Central memory CD8-positive, alpha-beta T cell (primary cell): Measurements from ENCODE around the gene GDPD5.
A peak's percentile ranks its signal among the peaks of the same experiment; 100 is the strongest.
"Not testable (repeated sequence)": the region's sequence is repeated elsewhere in the genome, so short reads cannot be mapped to it uniquely, and the experiment has no call there.

Experiments used
- ATAC-seq: fragments of 150-1000 bp; cut with Tn5 transposase; replicated peaks from 2 replicates; pipeline ENCODE4 v1.10.0; 2022; ENCODE audit warnings: mild to moderate bottlenecking, moderate FRiP score, moderate number of reproducible peaks; ENCODE audit not compliant: poor library complexity, severe bottlenecking; ENCODE audit errors: extremely low read depth
- DNase-seq, 2 donors: peaks; one replicate each; pipeline ENCODE4 v3.0.0; 2021; ENCODE audit warnings: low spot score in 2 of 2
- H3K27ac Mint-ChIP-seq: one replicate; pipeline ENCODE4 v1.8.0; 2022; ENCODE audit warnings: low read depth, mild to moderate bottlenecking, moderate library complexity, mixed read lengths
- H3K27me3 Mint-ChIP-seq: one replicate; pipeline ENCODE4 v1.8.0; 2022; ENCODE audit warnings: mixed read lengths
- H3K36me3 Mint-ChIP-seq: one replicate; pipeline ENCODE4 v1.8.0; 2022; ENCODE audit warnings: mild to moderate bottlenecking, moderate library complexity, mixed read lengths; ENCODE audit not compliant: insufficient read depth
- H3K4me1 Mint-ChIP-seq: one replicate; pipeline ENCODE4 v1.8.0; 2022; ENCODE audit warnings: mixed read lengths
- H3K4me3 Mint-ChIP-seq: one replicate; pipeline ENCODE4 v1.8.0; 2022; ENCODE audit warnings: mild to moderate bottlenecking, moderate library complexity, mixed read lengths
- H3K9me3 Mint-ChIP-seq: one replicate; pipeline ENCODE4 v1.8.0; 2022; ENCODE audit warnings: mixed read lengths

GDPD5 gene

GRCh38 chr11:75421035-75421602, 104.6 kb downstream of the GDPD5 start:
- H3K9me3 Mint-ChIP-seq: no peaks in the 10 kb centered on the region
- no peak overlapping the region for H3K4me3 Mint-ChIP-seq
- peaks cover 7% of the 10 kb centered on the region for H3K36me3 Mint-ChIP-seq
- DNase-seq (no peak), ATAC-seq (no peak)
- no peaks in the 10 kb centered on the region for H3K4me1 Mint-ChIP-seq
- no peak overlapping the region for H3K27ac Mint-ChIP-seq
- H3K27me3 Mint-ChIP-seq: no peaks in the 10 kb centered on the region

GRCh38 chr11:75420224-75421034, 105.3 kb downstream of the GDPD5 start:
- Mint-ChIP-seq H3K4me1 (no peaks in the 10 kb centered on the region), H3K4me3 (no peak overlapping the region), H3K36me3 (peaks cover 7% of the 10 kb centered on the region), H3K9me3 (no peaks in the 10 kb centered on the region), H3K27me3 (no peaks in the 10 kb centered on the region), H3K27ac (no peak overlapping the region)
- no peak for ATAC-seq
- DNase-seq: no peak

- Mint-ChIP-seq H3K27me3 (no peaks in the 10 kb centered on the region), H3K27ac (no peak overlapping the region), H3K4me3 (no peak overlapping the region), H3K4me1 (peaks cover 6% of the 10 kb centered on the region), H3K36me3 (peaks cover 19% of the 10 kb centered on the region), H3K9me3 (no peaks in the 10 kb centered on the region)
- no peak for ATAC-seq
- DNase-seq: no peak
Observed at GRCh38 chr11:75413864-75414263, 111.9 kb downstream of the GDPD5 start.

- not testable (repeated sequence) for DNase-seq, H3K27me3 Mint-ChIP-seq, ATAC-seq, H3K4me1 Mint-ChIP-seq, H3K27ac Mint-ChIP-seq, H3K4me3 Mint-ChIP-seq, H3K9me3 Mint-ChIP-seq
- peaks cover 22% of the 10 kb centered on the region for H3K36me3 Mint-ChIP-seq
Observed at GRCh38 chr11:75413146-75413545, 112.6 kb downstream of the GDPD5 start.

- not testable (repeated sequence) for ATAC-seq, H3K27ac Mint-ChIP-seq, H3K9me3 Mint-ChIP-seq, H3K4me3 Mint-ChIP-seq, H3K27me3 Mint-ChIP-seq, DNase-seq
- Mint-ChIP-seq H3K4me1 (peaks cover 15% of the 10 kb centered on the region), H3K36me3 (peaks cover 45% of the 10 kb centered on the region)
Observed at GRCh38 chr11:75409971-75410370, 115.8 kb downstream of the GDPD5 start.

GRCh38 chr11:75408957-75409219, 116.9 kb downstream of the GDPD5 start:
- no peak overlapping the region for H3K4me3 Mint-ChIP-seq
- ATAC-seq (no peak), DNase-seq (no peak)
- peaks cover 49% of the 10 kb centered on the region for H3K36me3 Mint-ChIP-seq
- H3K27me3 Mint-ChIP-seq: no peaks in the 10 kb centered on the region
- peaks cover 26% of the 10 kb centered on the region for H3K4me1 Mint-ChIP-seq
- no peaks in the 10 kb centered on the region for H3K9me3 Mint-ChIP-seq
- H3K27ac Mint-ChIP-seq: no peak overlapping the region

- DNase-seq (no peak), ATAC-seq (no peak)
- no peaks in the 10 kb centered on the region for H3K27me3 Mint-ChIP-seq
- peaks cover 46% of the 10 kb centered on the region for H3K4me1 Mint-ChIP-seq
- no peak overlapping the region for H3K4me3 Mint-ChIP-seq
- peaks cover 66% of the 10 kb centered on the region for H3K36me3 Mint-ChIP-seq
- no peaks in the 10 kb centered on the region for H3K9me3 Mint-ChIP-seq
- no peak overlapping the region for H3K27ac Mint-ChIP-seq
Observed at GRCh38 chr11:75406338-75406777, 119.4 kb downstream of the GDPD5 start.

- H3K27ac Mint-ChIP-seq: peak overlapping the region; percentile 78
- ATAC-seq (no peak), DNase-seq (no peak)
- no peaks in the 10 kb centered on the region for H3K27me3 Mint-ChIP-seq
- peaks cover 66% of the 10 kb centered on the region for H3K4me1 Mint-ChIP-seq
- H3K36me3 Mint-ChIP-seq: peaks cover 79% of the 10 kb centered on the region
- H3K9me3 Mint-ChIP-seq: no peaks in the 10 kb centered on the region
- H3K4me3 Mint-ChIP-seq: no peak overlapping the region
Observed at GRCh38 chr11:75403983-75404658, 121.6 kb downstream of the GDPD5 start.

- Mint-ChIP-seq H3K27me3 (no peaks in the 10 kb centered on the region), H3K27ac (peak overlapping the region; percentile 78), H3K36me3 (peaks cover 75% of the 10 kb centered on the region), H3K4me1 (peaks cover 66% of the 10 kb centered on the region), H3K9me3 (no peaks in the 10 kb centered on the region), H3K4me3 (no peak overlapping the region)
- ATAC-seq: no peak
- DNase-seq: no peak
Observed at GRCh38 chr11:75403037-75403436, 122.7 kb downstream of the GDPD5 start.

- Mint-ChIP-seq H3K27ac (peak overlapping the region; percentile 97), H3K27me3 (no peaks in the 10 kb centered on the region), H3K36me3 (peaks cover 73% of the 10 kb centered on the region), H3K4me1 (peaks cover 61% of the 10 kb centered on the region), H3K4me3 (peak overlapping the region; percentile 97), H3K9me3 (no peaks in the 10 kb centered on the region)
- ATAC-seq (no peak), DNase-seq (no peak)
Observed at GRCh38 chr11:75402002-75402773, 123.6 kb downstream of the GDPD5 start.

GRCh38 chr11:75400146-75400865, 125.4 kb downstream of the GDPD5 start:
- H3K4me3 Mint-ChIP-seq: peak overlapping the region; percentile 97
- H3K27ac Mint-ChIP-seq: peak overlapping the region; percentile 97
- ATAC-seq (peak; percentile 39), DNase-seq (no peak)
- peaks cover 61% of the 10 kb centered on the region for H3K4me1 Mint-ChIP-seq
- H3K27me3 Mint-ChIP-seq: no peaks in the 10 kb centered on the region
- peaks cover 55% of the 10 kb centered on the region for H3K36me3 Mint-ChIP-seq
- no peaks in the 10 kb centered on the region for H3K9me3 Mint-ChIP-seq
